CD4-positive, CD25-positive, alpha-beta regulatory T cell (primary cell): ENCODE results near the gene MACROD2. TPM values are rescaled to one million over a fixed set of nuclear protein-coding genes. Genes with fewer than 3 reads are reported as not detected.

ENCODE experiments used
- ATAC-seq, 2 donors: fragments of 150-1000 bp; cut with Tn5 transposase; one replicate each; pipeline ENCODE4 v1.10.0; 2021; ENCODE audit warnings: low read depth in 2 of 2, moderate number of reproducible peaks in 2 of 2, moderate library complexity in 1 of 2
- DNase-seq, 3 donors: peaks; one replicate each; pipeline versions ENCODE4 v3.0.0 to v3.0.0-alpha.2; 2012 to 2022; ENCODE audit warnings: mixed read lengths in 1 of 3
- H3K27ac ChIP-seq: one replicate; pipeline ENCODE4 v1.7.0; 2013; ENCODE audit warnings: mild to moderate bottlenecking, low read length; ENCODE audit not compliant: insufficient read depth, poor library complexity, severe bottlenecking
- H3K27me3 ChIP-seq: one replicate; pipeline ENCODE4 v1.7.0; 2013; ENCODE audit warnings: low read length; ENCODE audit not compliant: control insufficient read depth, insufficient read depth
- H3K36me3 ChIP-seq: one replicate; pipeline ENCODE4 v1.7.0; 2013; ENCODE audit warnings: mild to moderate bottlenecking, low read length, moderate library complexity; ENCODE audit not compliant: control insufficient read depth, insufficient read depth
- H3K4me1 ChIP-seq: 2 replicates; pipeline ENCODE4 v1.7.0; 2013; ENCODE audit warnings: mild to moderate bottlenecking, low read length; ENCODE audit not compliant: insufficient read depth, control insufficient read depth, poor library complexity, severe bottlenecking
- H3K4me3 ChIP-seq: one replicate; pipeline ENCODE4 v1.7.0; 2013; ENCODE audit warnings: low read depth, mild to moderate bottlenecking, low read length, moderate library complexity
- H3K9me3 ChIP-seq, 2 experiments: 1 replicate in 1 of 2; 2 replicates in 1 of 2; pipeline ENCODE4 v1.7.0; 2013; ENCODE audit warnings: low read length in 2 of 2, mild to moderate bottlenecking in 1 of 2, moderate library complexity in 1 of 2; ENCODE audit not compliant: control insufficient read depth in 2 of 2
- H3K27ac Mint-ChIP-seq, 3 donors: one replicate each; pipeline ENCODE4 v1.8.0; 2020 to 2022; ENCODE audit warnings: mild to moderate bottlenecking in 3 of 3, mixed read lengths in 3 of 3, moderate library complexity in 2 of 3
- H3K27me3 Mint-ChIP-seq: one replicate; pipeline ENCODE4 v1.8.0; 2022; ENCODE audit warnings: mild to moderate bottlenecking, mixed read lengths
- H3K36me3 Mint-ChIP-seq: one replicate; pipeline ENCODE4 v1.8.0; 2020; ENCODE audit warnings: mixed read lengths
- H3K4me1 Mint-ChIP-seq, 4 donors: one replicate each; pipeline ENCODE4 v1.8.0; 2020 to 2022; ENCODE audit warnings: mixed read lengths in 4 of 4, mild to moderate bottlenecking in 1 of 4
- H3K4me3 Mint-ChIP-seq, 4 donors: one replicate each; pipeline ENCODE4 v1.8.0; 2020 to 2022; ENCODE audit warnings: mild to moderate bottlenecking in 4 of 4, mixed read lengths in 4 of 4, moderate library complexity in 3 of 4
- H3K9me3 Mint-ChIP-seq, 7 donors: one replicate each; pipeline ENCODE4 v1.8.0; 2020 to 2022; ENCODE audit warnings: mixed read lengths in 7 of 7, mild to moderate bottlenecking in 3 of 7, moderate library complexity in 2 of 7
- polyA plus RNA-seq, 4 donors: library from polyadenylated mRNA; unstranded; fragments of 300-500 nt; fragmentation: Illumina TruSeq; gene quantifications; one replicate each; pipeline ENCODE4 v1.2.3, GENCODE V29; 2021
- total RNA-seq: library from RNA; stranded (reverse); gene quantifications from one replicate; pipeline ENCODE4 v1.2.3, GENCODE V29; 2022

The MACROD2 gene
- total and polyA plus RNA-seq, 5 donors from 2014 or later = 1.4 TPM; not detected in 4

GRCh38 chr20:15081261-15081660, 1085.9 kb downstream of the MACROD2 start:
- Mint-ChIP-seq H3K4me1 (no peaks in the 10 kb centered on the region), H3K27ac (no peak overlapping the region), H3K4me3 (no peak overlapping the region), H3K27me3 (no peaks in the 10 kb centered on the region), H3K9me3 (peaks cover 0 to 13% (median 5%) of the 10 kb centered on the region in 7 donors), H3K36me3 (no peaks in the 10 kb centered on the region)
- DNase-seq = no peak
- H3K36me3 ChIP-seq = no peaks in the 10 kb centered on the region
- ATAC-seq = no peak
- no peak overlapping the region for H3K27ac ChIP-seq
- H3K4me1 ChIP-seq = no peaks in the 10 kb centered on the region
- H3K9me3 ChIP-seq = no peaks in the 10 kb centered on the region
- H3K27me3 ChIP-seq = no peaks in the 10 kb centered on the region
- no peak overlapping the region for H3K4me3 ChIP-seq

- H3K36me3 Mint-ChIP-seq = no peaks in the 10 kb centered on the region
- H3K36me3 ChIP-seq = no peaks in the 10 kb centered on the region
- no peak overlapping the region for H3K27ac ChIP-seq
- H3K27ac Mint-ChIP-seq = no peak overlapping the region
- no peak overlapping the region for H3K4me3 ChIP-seq
- H3K4me1 ChIP-seq = no peaks in the 10 kb centered on the region
- H3K9me3 Mint-ChIP-seq = peaks cover 0 to 8% (median 4%) of the 10 kb centered on the region in 7 donors
- H3K27me3 Mint-ChIP-seq = no peaks in the 10 kb centered on the region
- no peak for DNase-seq
- no peaks in the 10 kb centered on the region for H3K27me3 ChIP-seq
- no peak for ATAC-seq
- H3K4me1 Mint-ChIP-seq = no peaks in the 10 kb centered on the region
- H3K9me3 ChIP-seq = peaks cover 0 to 9% of the 10 kb centered on the region in 2 experiments
- no peak overlapping the region for H3K4me3 Mint-ChIP-seq
Measured at GRCh38 chr20:15091421-15092037, 1096.2 kb downstream of the MACROD2 start.

- H3K4me1 ChIP-seq = no peaks in the 10 kb centered on the region
- H3K4me1 Mint-ChIP-seq = no peaks in the 10 kb centered on the region
- ATAC-seq (no peak), DNase-seq (no peak)
- no peaks in the 10 kb centered on the region for H3K36me3 ChIP-seq
- no peaks in the 10 kb centered on the region for H3K27me3 ChIP-seq
- no peak overlapping the region for H3K4me3 Mint-ChIP-seq
- no peaks in the 10 kb centered on the region for H3K27me3 Mint-ChIP-seq
- H3K27ac ChIP-seq = no peak overlapping the region
- H3K4me3 ChIP-seq = no peak overlapping the region
- H3K27ac Mint-ChIP-seq = no peak overlapping the region
- no peaks in the 10 kb centered on the region for H3K36me3 Mint-ChIP-seq
- peaks cover 0 to 35% (median 8%) of the 10 kb centered on the region in 7 donors for H3K9me3 Mint-ChIP-seq
- peaks cover 0 to 19% of the 10 kb centered on the region in 2 experiments for H3K9me3 ChIP-seq
Measured at GRCh38 chr20:15098351-15098750, 1103.0 kb downstream of the MACROD2 start.

GRCh38 chr20:15099130-15099529, 1103.8 kb downstream of the MACROD2 start:
- H3K27me3 Mint-ChIP-seq = no peaks in the 10 kb centered on the region

GRCh38 chr20:15100506-15101160, 1105.3 kb downstream of the MACROD2 start:
- H3K4me3 Mint-ChIP-seq = no peak overlapping the region
- Histone ChIP-seq H3K36me3 (no peaks in the 10 kb centered on the region), H3K4me3 (no peak overlapping the region), H3K9me3 (peaks cover 4 to 17% of the 10 kb centered on the region in 2 experiments), H3K27me3 (no peaks in the 10 kb centered on the region), H3K4me1 (no peaks in the 10 kb centered on the region), H3K27ac (no peak overlapping the region)
- no peak for DNase-seq
- no peaks in the 10 kb centered on the region for H3K27me3 Mint-ChIP-seq
- no peak overlapping the region for H3K27ac Mint-ChIP-seq
- H3K9me3 Mint-ChIP-seq = peaks cover 0 to 46% (median 9%) of the 10 kb centered on the region in 7 donors
- no peaks in the 10 kb centered on the region for H3K36me3 Mint-ChIP-seq
- ATAC-seq = no peak
- H3K4me1 Mint-ChIP-seq = no peaks in the 10 kb centered on the region

More at GRCh38 chr20:15099130-15099529, 1103.8 kb downstream of the MACROD2 start:
- H3K4me3 ChIP-seq = no peak overlapping the region
- Mint-ChIP-seq H3K36me3 (no peaks in the 10 kb centered on the region), H3K27ac (no peak overlapping the region), H3K4me3 (no peak overlapping the region), H3K9me3 (peaks cover 0 to 42% (median 12%) of the 10 kb centered on the region in 7 donors), H3K4me1 (no peaks in the 10 kb centered on the region)
- no peak overlapping the region for H3K27ac ChIP-seq
- no peak for DNase-seq
- H3K36me3 ChIP-seq = no peaks in the 10 kb centered on the region
- no peaks in the 10 kb centered on the region for H3K27me3 ChIP-seq
- no peaks in the 10 kb centered on the region for H3K4me1 ChIP-seq
- ATAC-seq = no peak
- H3K9me3 ChIP-seq = peaks cover 1 to 14% of the 10 kb centered on the region in 2 experiments

GRCh38 chr20:15107931-15108330, 1112.6 kb downstream of the MACROD2 start:
- no peak for DNase-seq
- no peaks in the 10 kb centered on the region for H3K36me3 Mint-ChIP-seq
- ATAC-seq = no peak
- peaks cover 0 to 4% (median 0%) of the 10 kb centered on the region in 4 donors for H3K4me1 Mint-ChIP-seq
- H3K9me3 ChIP-seq = peaks cover 4 to 11% of the 10 kb centered on the region in 2 experiments
- H3K27ac ChIP-seq = no peak overlapping the region
- H3K27ac Mint-ChIP-seq = no peak overlapping the region
- H3K4me3 Mint-ChIP-seq = peak overlapping the region in 1 of 4 donors; percentile 29
- H3K4me3 ChIP-seq = no peak overlapping the region
- no peaks in the 10 kb centered on the region for H3K4me1 ChIP-seq
- H3K27me3 ChIP-seq = no peaks in the 10 kb centered on the region
- peaks cover 2 to 22% (median 8%) of the 10 kb centered on the region in 7 donors for H3K9me3 Mint-ChIP-seq
- no peaks in the 10 kb centered on the region for H3K27me3 Mint-ChIP-seq
- H3K36me3 ChIP-seq = no peaks in the 10 kb centered on the region

- Mint-ChIP-seq H3K27ac (no peak overlapping the region), H3K36me3 (no peaks in the 10 kb centered on the region), H3K9me3 (peaks cover 2 to 21% (median 5%) of the 10 kb centered on the region in 7 donors), H3K4me3 (no peak overlapping the region), H3K27me3 (no peaks in the 10 kb centered on the region), H3K4me1 (peaks cover 0 to 4% (median 0%) of the 10 kb centered on the region in 4 donors)
- DNase-seq (no peak), ATAC-seq (no peak)
- H3K36me3 ChIP-seq = no peaks in the 10 kb centered on the region
- peaks cover 0 to 11% of the 10 kb centered on the region in 2 experiments for H3K9me3 ChIP-seq
- H3K4me3 ChIP-seq = no peak overlapping the region
- no peak overlapping the region for H3K27ac ChIP-seq
- H3K27me3 ChIP-seq = no peaks in the 10 kb centered on the region
- no peaks in the 10 kb centered on the region for H3K4me1 ChIP-seq
Measured at GRCh38 chr20:15109494-15109893, 1114.2 kb downstream of the MACROD2 start.
